Thymus (tissue), 11 donors: ENCODE measurements around the gene IL20RA. TPM values are rescaled to one million over a fixed set of nuclear protein-coding genes. Genes with fewer than 3 reads are reported as not detected.
"Not testable (repeated sequence)": the region's sequence is repeated elsewhere in the genome, so short reads cannot be mapped to it uniquely, and the experiment has no call there.

Experiments
- DNase-seq, 9 donors: peaks; one replicate each; pipeline ENCODE4 v3.0.0-alpha.2; 2013; ENCODE audit warnings: low spot score in 9 of 9, low read depth in 6 of 9, missing footprints in 1 of 9
- H3K27ac ChIP-seq, 2 donors: one replicate each; pipeline ENCODE4 v1.5.1; 2013; ENCODE audit warnings: control low read depth in 1 of 2, low read depth in 1 of 2, low read length in 1 of 2, mild to moderate bottlenecking in 1 of 2, moderate library complexity in 1 of 2
- H3K27me3 ChIP-seq, 2 donors: one replicate each; pipeline ENCODE4 v1.5.1; 2013; ENCODE audit warnings: low read length in 1 of 2; ENCODE audit not compliant: control insufficient read depth in 2 of 2, insufficient read depth in 1 of 2
- H3K36me3 ChIP-seq, 2 donors: one replicate each; pipeline ENCODE4 v1.5.1; 2013; ENCODE audit warnings: low read length in 1 of 2, mild to moderate bottlenecking in 1 of 2, moderate library complexity in 1 of 2; ENCODE audit not compliant: control insufficient read depth in 2 of 2, insufficient read depth in 2 of 2
- H3K4me1 ChIP-seq, 2 donors: one replicate each; pipeline ENCODE4 v1.5.1; 2013; ENCODE audit warnings: low read length in 2 of 2; ENCODE audit not compliant: control insufficient read depth in 2 of 2, insufficient read depth in 2 of 2
- H3K4me3 ChIP-seq, 2 donors: one replicate each; pipeline ENCODE4 v1.5.1; 2013; ENCODE audit warnings: low read length in 2 of 2, control low read depth in 1 of 2, mild to moderate bottlenecking in 1 of 2
- H3K9me3 ChIP-seq, 2 donors: one replicate each; pipeline ENCODE4 v1.5.1; 2013; ENCODE audit warnings: low read length in 1 of 2, mild to moderate bottlenecking in 1 of 2; ENCODE audit not compliant: control insufficient read depth in 2 of 2, insufficient read depth in 1 of 2
- WGBS: extraction: QIAGEN DNeasy Blood & Tissue Kit; methylation state at CpG from one replicate; pipeline ENCODE4 v1.1.7; 2013; 5-methylcytosine and 5-hydroxymethylcytosine counted together
- polyA plus RNA-seq: library from polyadenylated mRNA; stranded (reverse); fragments of 200-250 nt; gene quantifications from one replicate; pipeline ENCODE4 v1.2.3, GENCODE V29; 2013
- total RNA-seq: library from RNA; stranded (reverse); fragments of 120-200 nt; gene quantifications from one replicate; pipeline ENCODE4 v1.2.4, GENCODE V29; 2013
- donor health status: healthy.

Gene IL20RA
- total and polyA plus RNA-seq, 2 donors: 2.6 to 3.4 TPM

DNA sequence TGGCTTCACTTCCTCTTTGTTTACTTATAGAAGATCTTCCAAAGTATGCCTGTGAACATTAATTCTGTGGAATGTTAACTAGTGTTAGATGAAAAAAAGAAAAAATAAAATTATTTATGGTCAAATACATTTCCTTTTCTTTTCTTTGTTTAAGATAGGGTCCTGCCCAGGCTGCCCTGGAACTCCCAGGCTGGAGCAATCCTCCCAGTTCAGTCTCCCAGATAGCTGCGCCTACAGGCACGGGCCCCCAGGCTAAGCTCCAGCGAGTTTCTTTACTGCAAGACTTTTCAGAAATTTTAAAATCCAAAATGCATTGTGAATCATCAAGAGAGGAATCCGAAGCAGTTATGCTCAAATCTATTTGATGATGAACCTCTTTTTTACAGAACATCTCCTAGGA lies 39.3 kb upstream of the IL20RA start:
- no peak overlapping the region for H3K4me3 ChIP-seq
- H3K27me3 ChIP-seq: peaks cover 0 to 2% of the 10 kb centered on the region in 2 donors
- H3K4me1 ChIP-seq: no peaks in the 10 kb centered on the region
- no peaks in the 10 kb centered on the region for H3K9me3 ChIP-seq
- WGBS: 96% methylated on average over 4 of the region's 4 CpGs
- no peak overlapping the region for H3K27ac ChIP-seq
- DNase-seq: no peak
- no peaks in the 10 kb centered on the region for H3K36me3 ChIP-seq

DNA sequence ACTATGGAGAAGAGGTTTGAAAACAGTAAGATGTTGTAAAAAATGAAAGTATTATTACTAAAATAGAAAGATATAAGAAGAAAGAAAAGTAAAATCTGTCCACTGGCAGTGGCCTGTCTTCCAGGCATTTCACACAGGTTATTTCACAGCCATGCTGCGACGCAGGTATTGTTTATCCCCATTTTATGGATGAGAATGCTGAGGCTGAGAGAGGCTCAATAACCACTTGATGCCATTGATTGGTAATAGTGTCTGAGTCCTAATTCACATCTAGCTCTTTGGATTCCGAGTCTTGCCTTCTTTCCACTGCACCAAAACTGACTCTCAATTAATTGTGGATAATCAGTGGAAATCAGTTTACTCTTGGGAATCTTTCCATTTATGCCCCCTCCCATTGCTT lies 37.2 kb upstream of the IL20RA start:
- DNase-seq: no peak
- 91% methylated on average over 3 of the region's 3 CpGs for WGBS

DNA sequence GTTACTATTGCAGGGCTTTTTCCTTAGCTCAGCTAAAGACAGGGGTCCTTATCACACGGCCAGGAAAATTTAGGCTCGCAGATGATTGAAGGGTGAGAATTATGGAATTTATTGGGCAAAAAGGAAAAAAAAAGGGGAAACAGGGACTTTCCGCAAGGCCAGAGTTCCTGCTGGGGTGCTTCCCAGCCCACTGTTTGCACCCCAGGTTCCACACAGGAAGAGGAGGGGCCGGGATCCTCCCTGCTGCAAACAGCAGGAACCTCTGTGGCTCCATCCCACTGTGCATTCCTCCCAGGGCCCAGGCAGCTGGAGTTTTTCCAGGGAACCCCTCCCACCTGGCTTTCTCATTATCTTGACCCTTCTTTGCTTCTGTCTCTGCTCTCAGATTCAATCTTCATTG lies 35.9 kb upstream of the IL20RA start:
- Histone ChIP-seq H3K9me3 (no peaks in the 10 kb centered on the region), H3K27me3 (peaks cover 0 to 2% of the 10 kb centered on the region in 2 donors), H3K4me3 (no peak overlapping the region), H3K4me1 (no peaks in the 10 kb centered on the region), H3K36me3 (no peaks in the 10 kb centered on the region), H3K27ac (no peak overlapping the region)
- no peak for DNase-seq
- WGBS: 96% methylated on average over 4 of the region's 4 CpGs

More for the DNA sequence above, 37.2 kb upstream of the IL20RA start:
- no peaks in the 10 kb centered on the region for H3K9me3 ChIP-seq
- H3K4me3 ChIP-seq: no peak overlapping the region
- H3K27ac ChIP-seq: no peak overlapping the region
- peaks cover 0 to 2% of the 10 kb centered on the region in 2 donors for H3K27me3 ChIP-seq
- H3K4me1 ChIP-seq: no peaks in the 10 kb centered on the region
- no peaks in the 10 kb centered on the region for H3K36me3 ChIP-seq

DNA sequence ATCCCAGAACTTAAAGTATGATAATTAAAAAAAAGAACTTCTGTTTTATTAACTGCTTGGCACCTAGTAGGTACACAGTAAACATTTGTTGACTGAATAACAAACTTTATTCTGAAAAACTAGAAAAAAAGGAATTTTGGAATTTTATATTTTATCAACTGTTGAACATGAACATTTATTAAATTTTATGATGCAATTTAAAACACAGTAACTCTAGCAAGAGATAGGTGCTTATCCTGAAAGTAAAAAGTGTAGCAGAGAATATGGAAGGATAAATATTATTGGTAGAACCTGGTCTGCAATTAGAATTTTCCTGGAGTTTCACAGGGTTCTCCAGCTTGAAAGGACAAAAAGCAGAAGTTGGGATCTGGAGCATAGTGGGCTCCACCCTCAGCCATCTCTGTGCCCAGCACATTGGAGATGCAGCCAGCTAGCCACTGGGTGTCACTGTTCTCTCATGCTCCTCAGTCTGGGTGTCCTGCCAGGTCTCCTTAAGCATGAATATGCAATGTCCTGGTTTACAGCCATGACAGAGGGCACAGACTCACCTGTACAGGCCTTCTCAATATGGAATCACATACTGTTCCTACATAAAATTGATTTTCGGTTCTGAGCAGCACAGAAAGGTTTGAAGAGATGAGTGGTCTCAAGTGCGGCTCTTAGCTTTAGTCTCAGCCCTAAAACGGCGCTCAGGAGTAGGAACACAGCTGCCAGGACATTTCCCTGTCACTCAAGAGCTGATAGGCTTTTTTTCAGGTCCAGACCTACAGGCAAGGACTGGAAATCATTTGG lies 31.7 kb upstream of the IL20RA start:
- peaks cover 0 to 2% of the 10 kb centered on the region in 2 donors for H3K27me3 ChIP-seq

DNA sequence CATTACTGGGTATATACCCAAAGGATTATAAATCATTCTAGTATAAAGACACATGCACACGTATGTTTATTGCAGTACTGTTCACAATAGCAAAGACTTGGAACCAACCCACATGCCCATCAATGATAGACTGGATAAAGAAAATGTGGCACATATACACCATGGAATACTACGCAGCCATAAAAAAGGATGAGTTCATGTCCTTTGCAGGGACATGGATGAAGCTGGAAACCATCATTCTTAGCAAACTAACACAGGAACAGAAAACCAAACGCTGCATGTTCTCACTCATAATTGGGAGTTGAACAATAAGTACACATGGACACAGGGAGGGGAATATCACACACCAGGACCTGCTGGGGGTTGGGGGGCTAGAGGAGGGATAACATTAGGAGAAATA lies 31.0 kb upstream of the IL20RA start:
- H3K36me3 ChIP-seq, H3K4me3 ChIP-seq, H3K9me3 ChIP-seq, H3K4me1 ChIP-seq, H3K27me3 ChIP-seq, DNase-seq, H3K27ac ChIP-seq: not testable (repeated sequence)
- 95% methylated on average over 3 of the region's 3 CpGs for WGBS

More for the DNA sequence above, 31.7 kb upstream of the IL20RA start:
- Histone ChIP-seq H3K27ac (peak overlapping the region in 1 of 2 donors; percentile 25), H3K4me3 (no peak overlapping the region), H3K36me3 (no peaks in the 10 kb centered on the region), H3K4me1 (no peaks in the 10 kb centered on the region), H3K9me3 (no peaks in the 10 kb centered on the region)
- WGBS: 76% methylated on average over 4 of the region's 4 CpGs
- DNase-seq: peak in 7 of 9 donors; percentile 22 to 62 (median 31)

DNA sequence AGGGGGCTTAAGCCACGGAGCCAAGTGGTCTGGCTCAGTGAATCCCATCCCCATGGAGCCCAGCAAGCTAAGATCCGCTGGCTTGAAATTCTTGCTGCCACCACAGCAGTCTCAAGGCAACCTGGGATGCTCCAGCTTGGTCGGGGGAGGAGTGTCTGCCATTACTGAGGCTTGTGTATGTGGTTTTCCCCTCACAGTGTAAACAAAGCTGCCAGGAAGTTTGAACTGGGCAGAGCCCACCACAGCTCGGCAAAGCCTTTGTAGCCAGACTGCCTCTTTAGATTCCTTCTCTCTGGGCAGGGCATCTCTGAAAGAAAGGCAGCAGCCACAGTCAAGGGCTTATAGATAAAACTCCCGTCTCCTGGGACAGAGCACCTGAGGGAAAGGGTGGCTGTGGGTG lies 25.5 kb upstream of the IL20RA start:
- Histone ChIP-seq H3K27me3 (peaks cover 0 to 4% of the 10 kb centered on the region in 2 donors), H3K9me3 (no peaks in the 10 kb centered on the region), H3K4me1 (no peaks in the 10 kb centered on the region), H3K36me3 (no peaks in the 10 kb centered on the region), H3K4me3 (no peak overlapping the region), H3K27ac (no peak overlapping the region)
- DNase-seq: no peak
- WGBS: 41% methylated on average over 5 of the region's 5 CpGs

DNA sequence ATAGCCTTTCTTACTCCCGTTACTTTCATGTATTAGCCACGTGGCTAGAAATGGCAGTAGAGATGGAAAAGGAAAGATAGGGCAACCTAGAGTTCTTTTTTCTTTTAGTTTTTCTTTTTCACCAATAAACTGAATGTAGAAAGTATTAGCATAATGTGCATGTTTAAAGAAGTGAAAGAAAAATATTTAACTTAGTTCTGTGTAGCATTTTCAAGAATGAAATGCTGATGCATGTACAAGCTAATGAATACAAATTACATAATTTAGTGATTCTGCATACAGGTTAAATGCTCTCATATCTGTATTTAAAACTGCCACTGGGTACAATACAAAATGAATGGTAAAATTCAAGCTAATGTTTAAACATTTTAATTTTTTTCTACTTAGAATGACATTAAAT lies 22.6 kb upstream of the IL20RA start:
- H3K36me3 ChIP-seq: no peaks in the 10 kb centered on the region
- H3K27me3 ChIP-seq: peaks cover 0 to 4% of the 10 kb centered on the region in 2 donors
- 88% methylated on average over 2 of the region's 2 CpGs for WGBS
- no peaks in the 10 kb centered on the region for H3K4me1 ChIP-seq
- H3K9me3 ChIP-seq: no peaks in the 10 kb centered on the region
- H3K27ac ChIP-seq: no peak overlapping the region
- DNase-seq: no peak
- no peak overlapping the region for H3K4me3 ChIP-seq

DNA sequence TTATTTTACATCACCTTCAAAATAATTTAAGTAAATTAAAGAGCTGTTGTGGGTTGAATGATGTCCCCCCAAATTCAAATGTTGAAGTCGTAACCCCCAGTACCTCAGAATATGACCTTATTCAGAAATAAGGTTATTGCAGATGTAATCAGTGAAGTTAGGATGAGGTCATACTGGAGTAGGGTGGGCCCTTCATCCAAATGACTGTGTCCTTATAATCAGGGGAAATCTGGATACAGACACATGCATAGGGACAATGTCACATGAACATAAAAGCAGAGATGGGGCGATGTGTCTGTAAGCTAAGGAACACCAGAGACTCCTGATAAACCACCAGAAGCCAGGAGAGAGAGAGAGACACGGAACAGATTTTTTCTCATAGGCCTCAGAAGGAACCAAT lies 13.3 kb upstream of the IL20RA start:
- DNase-seq: no peak
- Histone ChIP-seq H3K9me3 (no peaks in the 10 kb centered on the region), H3K36me3 (no peaks in the 10 kb centered on the region), H3K4me1 (no peaks in the 10 kb centered on the region), H3K27ac (no peak overlapping the region), H3K27me3 (no peaks in the 10 kb centered on the region), H3K4me3 (no peak overlapping the region)
- WGBS: 98% methylated on average over 3 of the region's 3 CpGs

DNA sequence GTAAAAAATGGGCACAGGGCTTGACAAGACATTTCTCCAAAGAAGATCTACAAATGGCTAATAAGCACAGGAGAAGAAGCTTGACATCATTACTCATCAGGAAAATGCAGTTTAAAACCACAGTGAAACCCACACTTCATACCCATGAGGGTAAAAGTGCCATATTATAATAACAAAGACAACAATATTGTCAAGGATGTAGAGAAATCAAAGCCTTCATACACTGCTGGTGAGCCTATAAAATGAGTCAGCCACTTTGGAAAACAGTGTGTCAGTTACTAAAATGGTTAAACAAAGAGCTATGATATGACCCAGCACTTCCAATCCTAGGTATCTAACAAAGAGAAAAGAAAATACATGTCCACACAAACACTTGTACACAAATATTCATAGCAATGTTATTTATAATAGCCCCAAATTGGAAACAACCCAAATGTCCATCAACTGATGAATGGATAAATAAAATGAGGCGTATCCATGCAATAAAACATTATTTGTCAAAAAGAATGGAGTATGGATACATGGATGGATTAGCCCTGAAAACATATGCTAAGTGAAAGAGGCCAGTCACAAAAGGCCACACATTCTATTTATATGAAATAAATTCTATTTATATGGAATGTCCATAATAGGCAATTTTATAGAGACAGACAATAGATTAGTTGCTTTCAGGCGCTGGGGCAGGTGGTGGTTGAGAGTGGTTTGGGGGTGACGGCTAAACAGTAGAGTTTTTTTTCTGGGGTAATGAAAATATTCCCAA lies 11.5 kb upstream of the IL20RA start:
- Histone ChIP-seq H3K36me3 (no peaks in the 10 kb centered on the region), H3K4me3 (no peak overlapping the region), H3K27ac (no peak overlapping the region), H3K4me1 (no peaks in the 10 kb centered on the region), H3K27me3 (peaks cover 0 to 2% of the 10 kb centered on the region in 2 donors), H3K9me3 (no peaks in the 10 kb centered on the region)
- no peak for DNase-seq
- 95% methylated on average over 3 of the region's 3 CpGs for WGBS
